Duodenal mucosa (tissue), 2 donors: Measurements from ENCODE around the gene CTNNA2.

Source experiments
- H3K27ac ChIP-seq: one replicate; pipeline ENCODE4 v1.7.0; 2013; ENCODE audit warnings: low read depth, low read length
- H3K27me3 ChIP-seq, 2 donors: one replicate each; pipeline ENCODE4 v1.7.0; 2013; ENCODE audit warnings: low read length in 2 of 2, control low read depth in 1 of 2; ENCODE audit not compliant: insufficient read depth in 2 of 2, control insufficient read depth in 1 of 2
- H3K36me3 ChIP-seq, 2 donors: one replicate each; pipeline ENCODE4 v1.7.0; 2013; ENCODE audit warnings: low read length in 2 of 2, control low read depth in 1 of 2; ENCODE audit not compliant: insufficient read depth in 2 of 2, control insufficient read depth in 1 of 2
- H3K4me1 ChIP-seq, 2 donors: one replicate each; pipeline ENCODE4 v1.7.0; 2013; ENCODE audit warnings: low read length in 2 of 2, control low read depth in 1 of 2; ENCODE audit not compliant: insufficient read depth in 2 of 2, control insufficient read depth in 1 of 2
- H3K4me3 ChIP-seq, 2 donors: one replicate each; pipeline ENCODE4 v1.7.0; 2013; ENCODE audit warnings: low read length in 2 of 2, low read depth in 1 of 2
- H3K9ac ChIP-seq, 2 donors: one replicate each; pipeline ENCODE4 v1.7.0; 2013; ENCODE audit warnings: low read length in 2 of 2, low read depth in 1 of 2
- H3K9me3 ChIP-seq, 2 donors: one replicate each; pipeline ENCODE4 v1.7.0; 2013; ENCODE audit warnings: low read length in 2 of 2, control low read depth in 1 of 2; ENCODE audit not compliant: control insufficient read depth in 1 of 2

Gene CTNNA2

GRCh38 chr2:80149991-80150390 is 637.1 kb downstream of the CTNNA2 start:
- H3K9ac ChIP-seq = no peak overlapping the region
- H3K4me3 ChIP-seq = no peak overlapping the region
- no peak overlapping the region for H3K27ac ChIP-seq
- H3K27me3 ChIP-seq = no peaks in the 10 kb centered on the region
- no peaks in the 10 kb centered on the region for H3K36me3 ChIP-seq
- no peaks in the 10 kb centered on the region for H3K9me3 ChIP-seq
- peaks cover 0 to 5% of the 10 kb centered on the region in 2 donors for H3K4me1 ChIP-seq

- H3K4me3 ChIP-seq = no peak overlapping the region
- H3K36me3 ChIP-seq = no peaks in the 10 kb centered on the region
- H3K9ac ChIP-seq = no peak overlapping the region
- H3K27ac ChIP-seq = no peak overlapping the region
- no peaks in the 10 kb centered on the region for H3K4me1 ChIP-seq
- no peaks in the 10 kb centered on the region for H3K27me3 ChIP-seq
- H3K9me3 ChIP-seq = no peaks in the 10 kb centered on the region
Measured at GRCh38 chr2:80151248-80151647, 638.4 kb downstream of the CTNNA2 start.

- Histone ChIP-seq H3K9ac (no peak overlapping the region), H3K36me3 (no peaks in the 10 kb centered on the region), H3K4me1 (no peaks in the 10 kb centered on the region), H3K9me3 (no peaks in the 10 kb centered on the region), H3K27ac (no peak overlapping the region), H3K27me3 (no peaks in the 10 kb centered on the region), H3K4me3 (no peak overlapping the region)
Measured at GRCh38 chr2:80151651-80152050, 638.8 kb downstream of the CTNNA2 start.

- Histone ChIP-seq H3K4me1 (no peaks in the 10 kb centered on the region), H3K27ac (no peak overlapping the region), H3K4me3 (no peak overlapping the region), H3K9ac (no peak overlapping the region), H3K36me3 (no peaks in the 10 kb centered on the region), H3K9me3 (no peaks in the 10 kb centered on the region), H3K27me3 (no peaks in the 10 kb centered on the region)
Measured at GRCh38 chr2:80153151-80153550, 640.3 kb downstream of the CTNNA2 start.

GRCh38 chr2:80153768-80154167 is 640.9 kb downstream of the CTNNA2 start:
- Histone ChIP-seq H3K27me3 (no peaks in the 10 kb centered on the region), H3K27ac (no peak overlapping the region), H3K36me3 (no peaks in the 10 kb centered on the region), H3K9me3 (no peaks in the 10 kb centered on the region), H3K9ac (no peak overlapping the region), H3K4me3 (no peak overlapping the region), H3K4me1 (no peaks in the 10 kb centered on the region)

- no peak overlapping the region for H3K4me3 ChIP-seq
- no peaks in the 10 kb centered on the region for H3K27me3 ChIP-seq
- H3K9ac ChIP-seq = no peak overlapping the region
- H3K36me3 ChIP-seq = no peaks in the 10 kb centered on the region
- no peak overlapping the region for H3K27ac ChIP-seq
- no peaks in the 10 kb centered on the region for H3K9me3 ChIP-seq
- no peaks in the 10 kb centered on the region for H3K4me1 ChIP-seq
Measured at GRCh38 chr2:80154231-80154915, 641.5 kb downstream of the CTNNA2 start.

- Histone ChIP-seq H3K27ac (no peak overlapping the region), H3K36me3 (no peaks in the 10 kb centered on the region), H3K27me3 (no peaks in the 10 kb centered on the region), H3K4me3 (no peak overlapping the region), H3K4me1 (no peaks in the 10 kb centered on the region), H3K9me3 (no peaks in the 10 kb centered on the region), H3K9ac (no peak overlapping the region)
Measured at GRCh38 chr2:80164375-80164774, 651.5 kb downstream of the CTNNA2 start.

GRCh38 chr2:80166483-80167171 is 653.8 kb downstream of the CTNNA2 start:
- no peak overlapping the region for H3K4me3 ChIP-seq

GRCh38 chr2:80167284-80167808 is 654.5 kb downstream of the CTNNA2 start:
- Histone ChIP-seq H3K27ac (no peak overlapping the region), H3K4me3 (no peak overlapping the region), H3K4me1 (no peaks in the 10 kb centered on the region), H3K9ac (no peak overlapping the region), H3K27me3 (no peaks in the 10 kb centered on the region), H3K36me3 (no peaks in the 10 kb centered on the region), H3K9me3 (no peaks in the 10 kb centered on the region)

More at GRCh38 chr2:80166483-80167171, 653.8 kb downstream of the CTNNA2 start:
- no peaks in the 10 kb centered on the region for H3K4me1 ChIP-seq
- no peak overlapping the region for H3K9ac ChIP-seq
- H3K27ac ChIP-seq = no peak overlapping the region
- no peaks in the 10 kb centered on the region for H3K36me3 ChIP-seq
- H3K9me3 ChIP-seq = no peaks in the 10 kb centered on the region
- no peaks in the 10 kb centered on the region for H3K27me3 ChIP-seq

- H3K4me1 ChIP-seq = no peaks in the 10 kb centered on the region
- no peak overlapping the region for H3K4me3 ChIP-seq
- no peaks in the 10 kb centered on the region for H3K36me3 ChIP-seq
- no peak overlapping the region for H3K9ac ChIP-seq
- no peaks in the 10 kb centered on the region for H3K27me3 ChIP-seq
- no peak overlapping the region for H3K27ac ChIP-seq
- H3K9me3 ChIP-seq = no peaks in the 10 kb centered on the region
Measured at GRCh38 chr2:80168037-80168436, 655.2 kb downstream of the CTNNA2 start.
